Vagina (tissue), 2 donors: ENCODE measurements around the gene PXK. TPM values are rescaled to one million over a fixed set of nuclear protein-coding genes. Genes with fewer than 3 reads are reported as not detected.

ENCODE experiments used
- DNase-seq, 2 donors: peaks; one replicate each; pipeline ENCODE4 v3.0.0-alpha.2; 2017; ENCODE audit errors: extremely low spot score in 2 of 2
- H3K27ac ChIP-seq: fragments of 200-600 bp; sonication (generic); one replicate; pipeline ENCODE4 v1.5.1; 2019
- H3K27me3 ChIP-seq: fragments of 200-600 bp; sonication (generic); one replicate; pipeline ENCODE4 v1.5.1; 2019
- H3K36me3 ChIP-seq, 2 donors: fragments of 200-600 bp; sonication (generic); one replicate each; pipeline ENCODE4 v1.5.1; 2017 to 2019
- H3K4me1 ChIP-seq: fragments of 200-600 bp; sonication (generic); one replicate; pipeline ENCODE4 v1.5.1; 2019
- H3K4me3 ChIP-seq, 2 donors: fragments of 200-600 bp; sonication (generic); 1 replicate in 1 of 2; 2 replicates in 1 of 2; pipeline ENCODE4 v1.5.1; 2016 to 2019
- H3K9me3 ChIP-seq: fragments of 200-600 bp; sonication (generic); one replicate; pipeline ENCODE4 v1.5.1; 2019
- POLR2A ChIP-seq, 2 donors: fragments of 450-650 bp; IDR thresholded peaks; one replicate each; pipeline ENCODE4 v1.6.1; 2017; ENCODE audit warnings: antibody characterized with exemption in 2 of 2, mild to moderate bottlenecking in 2 of 2, moderate library complexity in 2 of 2
- POLR2AphosphoS5 ChIP-seq, 2 donors: sonication (generic); formaldehyde crosslinking; IDR thresholded peaks; one replicate each; pipeline ENCODE4 v1.9.0; 2017; ENCODE audit warnings: antibody characterized with exemption in 2 of 2, mild to moderate bottlenecking in 2 of 2, low read depth in 1 of 2; ENCODE audit not compliant: insufficient read depth in 1 of 2
- intact Hi-C: fragments of 100-400 bp; cut with DNase I; formaldehyde crosslinking; loops from one replicate; pipeline ENCODE4 v1.15.1; 2023
- total RNA-seq: library from RNA; depleted of rRNA; stranded (reverse); fragments of >200 nt; gene quantifications from one replicate; pipeline ENCODE4 v1.2.3, GENCODE V29; 2016
- TF ChIP-seq, protein P1 (sequence below), 3 experiments: fragments of 450-650 bp in 2 of 3; fragments of 200-600 bp in 1 of 3; sonication (generic) in 1 of 3; IDR thresholded peaks; one replicate each; pipeline ENCODE4 v1.5.1; 2017 to 2019; ENCODE audit warnings: antibody characterized with exemption in 3 of 3, mild to moderate bottlenecking in 2 of 3, moderate library complexity in 2 of 3

Gene PXK
- total RNA-seq, 1 donor from 2014 or later, result 59.9 TPM

DNA sequence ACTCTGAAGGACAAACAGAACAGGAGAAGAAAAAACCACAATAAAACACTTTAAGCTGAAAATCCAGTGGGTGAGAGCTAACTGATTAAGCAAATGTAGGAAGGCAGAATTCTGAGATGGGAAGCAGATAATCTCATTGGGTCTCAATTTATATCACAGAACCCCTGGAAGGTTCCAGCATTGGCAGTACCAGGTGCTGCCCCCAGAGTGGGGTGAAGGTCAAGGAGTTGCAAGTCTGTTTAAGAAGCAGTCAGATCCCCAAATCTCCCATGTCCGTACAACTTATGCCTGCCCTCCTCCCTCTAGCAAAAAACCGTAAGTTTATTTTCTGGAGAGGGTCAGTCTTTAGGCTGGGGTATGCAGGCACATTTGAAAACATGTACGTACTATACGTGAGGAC lies 45.1 kb downstream of the PXK start:
- Histone ChIP-seq H3K27ac (no peak overlapping the region), H3K4me1 (no peaks in the 10 kb centered on the region), H3K4me3 (no peak overlapping the region), H3K36me3 (no peaks in the 10 kb centered on the region), H3K9me3 (no peaks in the 10 kb centered on the region), H3K27me3 (no peaks in the 10 kb centered on the region)
- intact Hi-C loops, result no loop called here
- no peak for DNase-seq
- TF ChIP-seq POLR2A (IDR thresholded peaks at IDR 0.05), result no peak

DNA sequence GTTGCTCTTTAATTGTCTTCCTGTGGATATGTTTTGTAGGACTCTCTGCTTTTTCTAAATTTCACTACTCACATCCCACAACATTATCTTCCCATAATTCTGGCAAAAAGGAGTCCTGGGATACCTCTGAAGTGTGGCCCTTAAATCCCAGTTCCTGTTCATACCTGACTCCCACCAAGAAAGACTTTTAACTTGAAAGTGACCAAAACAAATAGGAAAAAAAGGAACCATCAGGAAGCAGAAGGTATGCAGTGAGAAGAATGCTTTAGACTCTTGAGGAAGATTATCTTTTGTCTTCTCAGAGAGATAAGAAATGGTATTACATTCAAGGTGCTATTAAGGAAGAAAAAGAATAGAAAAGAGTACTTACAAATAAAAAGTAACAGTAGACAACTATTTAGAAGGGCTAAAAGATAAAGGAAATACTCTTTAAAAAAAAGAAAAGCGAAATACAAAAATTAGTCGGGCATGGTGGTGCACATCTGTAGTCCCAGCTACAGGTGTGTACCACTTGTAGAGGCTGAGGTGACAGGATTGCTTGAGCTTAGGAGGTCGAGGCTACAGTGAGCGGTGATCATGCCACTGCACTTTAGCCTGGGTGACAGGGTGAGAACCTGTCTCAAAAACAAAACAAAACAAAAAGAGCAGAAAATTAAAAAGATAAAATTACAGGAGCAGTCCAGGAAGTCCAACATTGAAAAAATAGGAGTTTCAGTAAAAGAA lies 46.8 kb downstream of the PXK start:
- TF ChIP-seq POLR2A (IDR thresholded peaks at IDR 0.05), result no peak
- no peak for TF ChIP-seq POLR2AphosphoS5 (IDR thresholded peaks at IDR 0.05; ENCODE audit: insufficient read depth in 1 of 2, low read depth in 1 of 2)
- TF ChIP-seq, protein P1, sequence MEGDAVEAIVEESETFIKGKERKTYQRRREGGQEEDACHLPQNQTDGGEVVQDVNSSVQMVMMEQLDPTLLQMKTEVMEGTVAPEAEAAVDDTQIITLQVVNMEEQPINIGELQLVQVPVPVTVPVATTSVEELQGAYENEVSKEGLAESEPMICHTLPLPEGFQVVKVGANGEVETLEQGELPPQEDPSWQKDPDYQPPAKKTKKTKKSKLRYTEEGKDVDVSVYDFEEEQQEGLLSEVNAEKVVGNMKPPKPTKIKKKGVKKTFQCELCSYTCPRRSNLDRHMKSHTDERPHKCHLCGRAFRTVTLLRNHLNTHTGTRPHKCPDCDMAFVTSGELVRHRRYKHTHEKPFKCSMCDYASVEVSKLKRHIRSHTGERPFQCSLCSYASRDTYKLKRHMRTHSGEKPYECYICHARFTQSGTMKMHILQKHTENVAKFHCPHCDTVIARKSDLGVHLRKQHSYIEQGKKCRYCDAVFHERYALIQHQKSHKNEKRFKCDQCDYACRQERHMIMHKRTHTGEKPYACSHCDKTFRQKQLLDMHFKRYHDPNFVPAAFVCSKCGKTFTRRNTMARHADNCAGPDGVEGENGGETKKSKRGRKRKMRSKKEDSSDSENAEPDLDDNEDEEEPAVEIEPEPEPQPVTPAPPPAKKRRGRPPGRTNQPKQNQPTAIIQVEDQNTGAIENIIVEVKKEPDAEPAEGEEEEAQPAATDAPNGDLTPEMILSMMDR (IDR thresholded peaks at IDR 0.05), result no peak
- H3K36me3 ChIP-seq, result no peaks in the 10 kb centered on the region
- no peak overlapping the region for H3K4me3 ChIP-seq
- peaks cover 17% of the 10 kb centered on the region for H3K4me1 ChIP-seq
- DNase-seq, result no peak
- intact Hi-C loops, result no loop called here
- H3K27me3 ChIP-seq, result no peaks in the 10 kb centered on the region
- no peaks in the 10 kb centered on the region for H3K9me3 ChIP-seq
- H3K27ac ChIP-seq, result no peak overlapping the region

DNA sequence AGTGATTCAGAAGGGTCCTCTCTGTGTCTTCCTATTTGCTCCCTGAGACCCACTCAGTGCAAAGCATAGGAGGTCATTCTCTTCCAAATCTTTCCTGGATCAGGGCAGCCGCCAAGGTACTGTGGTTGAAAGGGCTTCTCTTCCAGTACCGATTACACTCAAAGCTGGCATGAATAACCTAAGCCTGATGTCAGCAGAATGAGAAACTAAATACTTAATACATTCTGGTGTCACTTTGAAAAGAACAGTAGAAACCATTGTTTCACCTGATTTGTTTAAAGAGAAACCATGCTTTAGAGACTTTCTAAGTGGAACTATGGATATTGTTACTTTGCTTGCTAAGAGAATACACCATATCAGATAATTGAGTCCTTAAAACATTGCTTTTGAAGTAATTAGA lies 50.8 kb downstream of the PXK start:
- Histone ChIP-seq H3K27ac (peak overlapping the region; percentile 7), H3K36me3 (no peaks in the 10 kb centered on the region), H3K4me3 (no peak overlapping the region), H3K4me1 (peaks cover 43% of the 10 kb centered on the region), H3K9me3 (no peaks in the 10 kb centered on the region), H3K27me3 (no peaks in the 10 kb centered on the region)
- no peak for DNase-seq
- TF ChIP-seq POLR2A (IDR thresholded peaks at IDR 0.05), result no peak
- TF ChIP-seq, protein P1 (IDR thresholded peaks at IDR 0.05), result no peak
- no peak for TF ChIP-seq POLR2AphosphoS5 (IDR thresholded peaks at IDR 0.05; ENCODE audit: insufficient read depth in 1 of 2, low read depth in 1 of 2)
- intact Hi-C loops, result no loop called here

DNA sequence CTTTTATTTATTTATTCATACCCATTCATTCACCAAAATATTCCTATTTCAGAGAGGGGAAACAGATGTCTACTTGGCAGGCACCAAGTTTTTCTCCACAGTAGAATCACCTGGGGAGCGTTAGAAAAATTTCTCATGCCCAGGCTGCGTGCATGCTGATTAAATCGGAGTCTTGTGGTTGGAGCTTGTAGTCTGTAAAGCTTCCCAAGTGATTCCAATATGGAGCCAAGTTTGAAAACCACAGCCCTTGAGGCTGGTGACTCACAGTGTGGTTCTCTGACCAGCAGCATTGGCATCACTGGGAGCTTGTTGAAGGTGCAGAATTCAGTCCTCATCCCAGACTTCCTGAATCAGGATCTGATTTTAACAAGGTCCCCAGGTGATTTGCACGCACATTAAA lies 51.2 kb downstream of the PXK start:
- peaks cover 47% of the 10 kb centered on the region for H3K4me1 ChIP-seq
- H3K4me3 ChIP-seq, result no peak overlapping the region
- H3K27ac ChIP-seq, result no peak overlapping the region
- no peaks in the 10 kb centered on the region for H3K27me3 ChIP-seq
- H3K9me3 ChIP-seq, result no peaks in the 10 kb centered on the region
- intact Hi-C loops, result no loop called here
- no peaks in the 10 kb centered on the region for H3K36me3 ChIP-seq
- no peak for TF ChIP-seq POLR2AphosphoS5 (IDR thresholded peaks at IDR 0.05; ENCODE audit: insufficient read depth in 1 of 2, low read depth in 1 of 2)
- TF ChIP-seq, protein P1 (IDR thresholded peaks at IDR 0.05), result no peak
- DNase-seq, result no peak

DNA sequence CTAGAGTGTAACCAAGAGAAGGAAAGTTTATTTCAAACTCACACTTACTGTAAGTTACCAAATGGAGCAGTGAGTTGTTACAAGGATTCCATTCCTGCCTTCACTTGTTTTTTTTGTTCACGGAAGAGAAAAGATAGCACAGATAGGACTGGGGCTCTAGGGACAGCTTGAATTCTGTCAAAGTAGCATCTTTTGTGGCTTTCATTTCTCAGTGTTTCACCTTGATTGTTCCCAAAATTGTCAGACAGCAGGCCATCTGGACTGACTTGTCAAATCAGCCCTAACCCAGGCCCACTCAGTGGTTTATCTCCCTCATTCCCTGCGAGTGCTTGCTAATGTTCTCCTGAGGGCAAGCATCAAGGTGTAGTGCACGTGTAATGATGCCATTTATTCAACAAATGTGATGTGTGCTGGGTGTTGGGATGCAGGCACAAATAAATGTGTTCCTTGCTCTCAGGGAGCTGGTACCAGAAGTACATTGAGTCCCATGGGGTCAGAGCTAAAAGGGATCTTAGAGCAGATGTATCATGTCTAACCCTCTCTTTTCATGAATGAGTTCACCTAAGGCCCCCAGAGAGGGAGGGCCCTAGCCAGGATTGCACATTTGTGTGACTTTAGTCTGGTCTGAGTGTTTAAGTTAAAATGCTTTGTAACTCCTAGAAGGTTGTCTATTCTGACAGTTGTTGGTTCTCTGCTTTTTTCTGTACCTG lies 51.8 kb downstream of the PXK start:
- TF ChIP-seq, protein P1 (IDR thresholded peaks at IDR 0.05), result no peak
- TF ChIP-seq POLR2A (IDR thresholded peaks at IDR 0.05) (no peak), POLR2AphosphoS5 (IDR thresholded peaks at IDR 0.05; ENCODE audit: insufficient read depth in 1 of 2, low read depth in 1 of 2) (no peak)
- peaks cover 53% of the 10 kb centered on the region for H3K4me1 ChIP-seq
- intact Hi-C loops, result no loop called here
- H3K4me3 ChIP-seq, result no peak overlapping the region
- H3K36me3 ChIP-seq, result no peaks in the 10 kb centered on the region
- H3K27me3 ChIP-seq, result no peaks in the 10 kb centered on the region
- no peak for DNase-seq
- H3K9me3 ChIP-seq, result no peaks in the 10 kb centered on the region
- peak overlapping the region; percentile 82 for H3K27ac ChIP-seq
